ACHN (cell line): ENCODE measurements around the gene PLEKHO1.
"Not testable (repeated sequence)": the region's sequence is repeated elsewhere in the genome, so short reads cannot be mapped to it uniquely, and the experiment has no call there.

Experiments used
- DNase-seq: peaks from one replicate; pipeline ENCODE4 v3.0.0-alpha.2; 2015
- in situ Hi-C: cut with HindIII; loops from 2 replicates; pipeline ENCODE4 v1.10.0; 2017; ENCODE audit warnings: low sequenced_read_pairs, low pct_ligation_motif_present, low pct_unique_long_range_greater_than_20kb

PLEKHO1 gene

GRCh38 chr1:150208460-150208859 lies 58.7 kb downstream of the PLEKHO1 start:
- DNase-seq, in situ Hi-C loops: not testable (repeated sequence)
